Liver (tissue), 3 donors: ENCODE results near the gene BRSK1.

Source experiments
- ATF3 ChIP-seq: IDR thresholded peaks from 2 replicates; pipeline ENCODE4 v1.6.1; 2016; ENCODE audit warnings: antibody characterized with exemption
- CTCF ChIP-seq: fragments of 150-350 bp; IDR thresholded peaks from 2 replicates; pipeline ENCODE4 v1.5.1; 2017; ENCODE audit warnings: improper control_type of control experiment, low read depth, low read length; ENCODE audit not compliant: missing input control
- EGR1 ChIP-seq, 2 donors: IDR thresholded peaks; 2 replicates each; pipeline ENCODE4 v1.6.1; 2016 to 2018; ENCODE audit warnings: antibody characterized with exemption in 2 of 2, low read depth in 2 of 2
- JUND ChIP-seq, 2 donors: IDR thresholded peaks; 2 replicates each; pipeline ENCODE4 v1.6.1; 2016; ENCODE audit warnings: antibody characterized with exemption in 2 of 2
- YY1 ChIP-seq: IDR thresholded peaks from 2 replicates; pipeline ENCODE4 v1.6.1; 2016; ENCODE audit warnings: antibody characterized with exemption, mild to moderate bottlenecking
- TF ChIP-seq, protein P1 (sequence below): IDR thresholded peaks from 2 replicates; pipeline ENCODE4 v1.6.1; 2016; ENCODE audit warnings: antibody characterized with exemption
- TF ChIP-seq, protein P2 (sequence below): IDR thresholded peaks from 2 replicates; pipeline ENCODE4 v1.6.1; 2016; ENCODE audit warnings: antibody characterized with exemption, mild to moderate bottlenecking
- donor health status: healthy.
- donor health status: healthy.

- TF ChIP-seq CTCF (no peak), EGR1 (IDR thresholded peaks at IDR 0.05; ENCODE audit: low read depth in 2 of 2) (no peak), ATF3 (no peak), YY1 (no peak), JUND (IDR thresholded peaks at IDR 0.05) (no peak)
- TF ChIP-seq, protein P1, sequence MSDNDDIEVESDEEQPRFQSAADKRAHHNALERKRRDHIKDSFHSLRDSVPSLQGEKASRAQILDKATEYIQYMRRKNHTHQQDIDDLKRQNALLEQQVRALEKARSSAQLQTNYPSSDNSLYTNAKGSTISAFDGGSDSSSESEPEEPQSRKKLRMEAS, result no peak
- TF ChIP-seq, protein P2, sequence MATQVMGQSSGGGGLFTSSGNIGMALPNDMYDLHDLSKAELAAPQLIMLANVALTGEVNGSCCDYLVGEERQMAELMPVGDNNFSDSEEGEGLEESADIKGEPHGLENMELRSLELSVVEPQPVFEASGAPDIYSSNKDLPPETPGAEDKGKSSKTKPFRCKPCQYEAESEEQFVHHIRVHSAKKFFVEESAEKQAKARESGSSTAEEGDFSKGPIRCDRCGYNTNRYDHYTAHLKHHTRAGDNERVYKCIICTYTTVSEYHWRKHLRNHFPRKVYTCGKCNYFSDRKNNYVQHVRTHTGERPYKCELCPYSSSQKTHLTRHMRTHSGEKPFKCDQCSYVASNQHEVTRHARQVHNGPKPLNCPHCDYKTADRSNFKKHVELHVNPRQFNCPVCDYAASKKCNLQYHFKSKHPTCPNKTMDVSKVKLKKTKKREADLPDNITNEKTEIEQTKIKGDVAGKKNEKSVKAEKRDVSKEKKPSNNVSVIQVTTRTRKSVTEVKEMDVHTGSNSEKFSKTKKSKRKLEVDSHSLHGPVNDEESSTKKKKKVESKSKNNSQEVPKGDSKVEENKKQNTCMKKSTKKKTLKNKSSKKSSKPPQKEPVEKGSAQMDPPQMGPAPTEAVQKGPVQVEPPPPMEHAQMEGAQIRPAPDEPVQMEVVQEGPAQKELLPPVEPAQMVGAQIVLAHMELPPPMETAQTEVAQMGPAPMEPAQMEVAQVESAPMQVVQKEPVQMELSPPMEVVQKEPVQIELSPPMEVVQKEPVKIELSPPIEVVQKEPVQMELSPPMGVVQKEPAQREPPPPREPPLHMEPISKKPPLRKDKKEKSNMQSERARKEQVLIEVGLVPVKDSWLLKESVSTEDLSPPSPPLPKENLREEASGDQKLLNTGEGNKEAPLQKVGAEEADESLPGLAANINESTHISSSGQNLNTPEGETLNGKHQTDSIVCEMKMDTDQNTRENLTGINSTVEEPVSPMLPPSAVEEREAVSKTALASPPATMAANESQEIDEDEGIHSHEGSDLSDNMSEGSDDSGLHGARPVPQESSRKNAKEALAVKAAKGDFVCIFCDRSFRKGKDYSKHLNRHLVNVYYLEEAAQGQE, result no peak
These were observed 43.1 kb upstream of the BRSK1 start for GRCh38 chr19:55240713-55241020.
